GM12878 (cell line): ENCODE data around the gene XRN2. TPM values are rescaled to one million over a fixed set of nuclear protein-coding genes. Genes with fewer than 3 reads are reported as not detected.

Experiments used
- ATAC-seq: fragments of 200-7000 bp; cut with Tn5 transposase; 3 replicates; pipeline ENCODE4 v1.9.1; 2020; ENCODE audit warnings: mild to moderate bottlenecking, moderate library complexity
- BruUV-seq: library from RNA; stranded (reverse); fragments of 400-500 nt; replicated peaks from 2 replicates; lab custom pipeline; 2021; lab: Mats Ljungman, UMichigan
- CTCF ChIA-PET: fragments of 300-600 bp; sonication (Branson Sonifier 250); formaldehyde crosslinking; extraction: SDS; loops from one replicate; lab custom pipeline; 2021; ENCODE audit warnings: inconsistent platforms; lab: Yijun Ruan, JAX
- POLR2A ChIA-PET: fragments of 350-600 bp; formaldehyde crosslinking; extraction: SDS; loops from one replicate; lab custom pipeline; 2021; ENCODE audit warnings: inconsistent platforms; lab: Charles Lee
- RAD21 ChIA-PET: fragments of 300-600 bp; sonication (Branson Sonifier 250); formaldehyde crosslinking; loops from one replicate; lab custom pipeline; 2023; ENCODE audit warnings: antibody characterized with exemption; ENCODE audit not compliant: unreplicated experiment; lab: Charles Lee
- SMC1A ChIA-PET: fragments of 300-600 bp; sonication (Branson Sonifier 250); formaldehyde crosslinking; loops from one replicate; lab custom pipeline; 2023; ENCODE audit not compliant: unreplicated experiment, uncharacterized antibody; lab: Charles Lee
- DNase-seq: peaks from one replicate; pipeline ENCODE4 v3.0.0-alpha.2; 2011; ENCODE audit warnings: low read depth, low spot score
- FAIRE-seq: peaks from 3 replicates; lab custom pipeline; 2011; peaks lifted over from hg19 to GRCh38; lab: Jason Lieb, UNC
- H2AFZ ChIP-seq: 2 replicates; pipeline ENCODE4 v1.6.0; 2011; ENCODE audit warnings: low read depth, low read length, control low read depth; ENCODE audit not compliant: control insufficient read depth
- H3K27ac ChIP-seq: 2 replicates; pipeline ENCODE4 v1.5.1; 2011; ENCODE audit warnings: control low read depth; ENCODE audit not compliant: control insufficient read depth, insufficient read depth
- H3K27me3 ChIP-seq, 2 experiments: replicated peaks in 1 of 2; 2 replicates each; pipeline versions ENCODE4 v1.6.0 to v1.6.1; 2011; ENCODE audit warnings: low read length in 1 of 2; ENCODE audit not compliant: control insufficient read depth in 2 of 2, insufficient read depth in 2 of 2
- H3K36me3 ChIP-seq, 2 experiments: 2 replicates each; pipeline ENCODE4 v1.5.1; 2011; ENCODE audit warnings: low read length in 1 of 2; ENCODE audit not compliant: control insufficient read depth in 2 of 2, insufficient read depth in 2 of 2
- H3K4me1 ChIP-seq: 2 replicates; pipeline ENCODE4 v1.6.1; 2011; ENCODE audit warnings: mild to moderate bottlenecking, low read length, moderate library complexity, mixed read lengths; ENCODE audit not compliant: control insufficient read depth, insufficient read depth
- H3K4me2 ChIP-seq: 2 replicates; pipeline ENCODE4 v1.6.0; 2011; ENCODE audit warnings: control low read depth; ENCODE audit not compliant: control insufficient read depth, insufficient read depth
- H3K4me3 ChIP-seq: fragments of 200-600 bp; sonication (generic); 2 replicates; pipeline ENCODE4 v1.5.1; 2016
- H3K79me2 ChIP-seq: 2 replicates; pipeline ENCODE4 v1.6.0; 2011; ENCODE audit warnings: low read length; ENCODE audit not compliant: control insufficient read depth, insufficient read depth
- H3K9ac ChIP-seq: 2 replicates; pipeline ENCODE4 v1.8.0; 2011; ENCODE audit warnings: low read length, control low read depth, mixed read lengths; ENCODE audit not compliant: control insufficient read depth, insufficient read depth
- H3K9me3 ChIP-seq: replicated peaks from 3 replicates; pipeline ENCODE4 v1.5.1; 2011; ENCODE audit warnings: mild to moderate bottlenecking, low read length; ENCODE audit not compliant: control insufficient read depth, insufficient read depth
- H4K20me1 ChIP-seq: 2 replicates; pipeline ENCODE4 v1.6.0; 2011; ENCODE audit not compliant: control insufficient read depth, insufficient read depth
- CEBPB ChIP-seq, 2 experiments: fragments of 150-350 bp in 1 of 2; IDR thresholded peaks; 2 replicates each; pipeline ENCODE4 v1.6.1; 2012 to 2014; ENCODE audit warnings: low read depth in 2 of 2, low read length in 2 of 2, borderline replicate concordance in 1 of 2, inconsistent platforms in 1 of 2
- CREM ChIP-seq: IDR thresholded peaks from 2 replicates; pipeline ENCODE4 v1.6.1; 2014; ENCODE audit warnings: antibody characterized with exemption, low read depth
- MAX ChIP-seq: IDR thresholded peaks from 2 replicates; pipeline ENCODE4 v1.6.1; 2012; ENCODE audit warnings: low read depth, low read length, improper control_type of control experiment
- MYC ChIP-seq: IDR thresholded peaks from 2 replicates; pipeline ENCODE4 v1.6.1; 2011; ENCODE audit warnings: mild to moderate bottlenecking, low read length, moderate library complexity, inconsistent platforms; ENCODE audit not compliant: insufficient read depth, insufficient replicate concordance, insufficient read length, severe bottlenecking
- NRF1 ChIP-seq: conservative IDR thresholded peaks from 2 replicates; pipeline ENCODE4 v1.6.1; 2011; ENCODE audit warnings: mild to moderate bottlenecking, low read depth, low read length, improper control_type of control experiment
- RAD21 ChIP-seq: IDR thresholded peaks from 2 replicates; pipeline ENCODE4 v1.6.1; 2011; ENCODE audit warnings: mild to moderate bottlenecking, low read depth, low read length, moderate library complexity; ENCODE audit not compliant: insufficient read depth
- RB1 ChIP-seq: fragments of 450-650 bp; formaldehyde crosslinking; IDR thresholded peaks from 2 replicates; pipeline ENCODE4 v1.6.1; 2017; ENCODE audit warnings: mild to moderate bottlenecking, borderline replicate concordance
- ZNF384 ChIP-seq: IDR thresholded peaks from 2 replicates; pipeline ENCODE4 v1.6.1; 2012; ENCODE audit warnings: low read depth, mild to moderate bottlenecking, low read length, improper control_type of control experiment, borderline replicate concordance
- WGBS: methylation state at CpG from one replicate; pipeline ENCODE4 v1.1.6; 2016; ENCODE audit warnings: low lambda C conversion rate; ENCODE audit not compliant: insufficient replicate concordance, insufficient coverage; ENCODE audit errors: missing lambda C conversion rate; 5-methylcytosine and 5-hydroxymethylcytosine counted together
- in situ Hi-C: fragments of 300-500 bp; cut with MboI; formaldehyde crosslinking; loops from 9 replicates; pipeline ENCODE4 v1.14.3; 2018; ENCODE audit warnings: mixed read lengths
- intact Hi-C: fragments of 100-400 bp; cut with micrococcal nuclease; formaldehyde crosslinking; loops from one replicate; pipeline ENCODE4 v1.14.2; 2022; ENCODE audit not compliant: unreplicated experiment
- polyA plus RNA-seq, 11 experiments: library from polyadenylated mRNA; depleted of rRNA in 4 of 11; unstranded in 6 of 11; stranded (reverse) in 5 of 11; fragments of >200 nt; fragmentation: Nextera tagmentation in 4 of 11; fragmentation: Illumina TruSeq in 1 of 11; extraction: Ambion mirVana in 4 of 11; extraction: Trizol in 1 of 11; gene quantifications; 1 replicate in 1 of 11; 2 replicates in 10 of 11; pipeline versions ENCODE4 v1.2.1 to v1.2.3, GENCODE V29; 2011 to 2016; ENCODE audit warnings: inconsistent platforms in 2 of 11, missing spikeins in 2 of 11, low read depth in 1 of 11
- total RNA-seq, 4 experiments: library from RNA; depleted of rRNA in 3 of 4; stranded (reverse); fragments of >200 nt in 3 of 4; fragmentation: Illumina TruSeq in 1 of 4; extraction: Trizol in 1 of 4; gene quantifications; 2 replicates each; pipeline versions ENCODE4 v1.2.1 to v1.2.3, GENCODE V29; 2013 to 2021

Gene XRN2
- total and polyA plus RNA-seq, 10 of the 15 experiments (the other 5 are each of a cell fraction or from before 2014, with no cell fraction given): 59.7 to 97.8 (median 75.6) TPM

- intact Hi-C loops: no loop called here
- no peak overlapping the region for H3K9ac ChIP-seq
- H2AFZ ChIP-seq: no peak overlapping the region
- no peak overlapping the region for H3K4me2 ChIP-seq
- no peak overlapping the region for H3K4me3 ChIP-seq
- H3K9me3 ChIP-seq: no peaks in the 10 kb centered on the region
- FAIRE-seq (no peak), ATAC-seq (no peak)
- WGBS: 35% methylated on average over 2 of the region's 2 CpGs
- ChIA-PET SMC1A (no interaction called here), RAD21 (no interaction called here), POLR2A (no interaction called here)
- no peaks in the 10 kb centered on the region for H3K4me1 ChIP-seq
- H3K79me2 ChIP-seq: no peaks in the 10 kb centered on the region
- in situ Hi-C loops: no loop called here
- no peaks in the 10 kb centered on the region for H3K27me3 ChIP-seq
- no peak for TF ChIP-seq NRF1
- no peak for TF ChIP-seq CREM
- TF ChIP-seq CEBPB (IDR thresholded peaks at IDR 0.05; ENCODE audit: borderline replicate concordance in 1 of 2, low read depth in 2 of 2, low read length in 2 of 2): no peak
- no peak for TF ChIP-seq RB1
- TF ChIP-seq MAX: no peak
- no peak for TF ChIP-seq RAD21
- no peak for TF ChIP-seq MYC
- TF ChIP-seq ZNF384: no peak
- TF ChIP-seq, all 136 proteins: peak for 0
- Histone ChIP-seq H4K20me1 (no peaks in the 10 kb centered on the region), H3K36me3 (no peaks in the 10 kb centered on the region), H3K27ac (no peak overlapping the region)
- CTCF ChIA-PET: interaction anchor here (1.4 kb wide), 1 partner anchor 20 kb away, joined by 4 read pairs; no protein-coding TSS in a partner anchor
- no peak for DNase-seq
- BruUV-seq: no TSS peak
These were observed 130.3 kb downstream of the XRN2 start for GRCh38 chr20:21433329-21433890.
